HEK293T (cell line): ENCODE measurements around the gene COMTD1.

Experiments
- CTCF ChIA-PET: fragments of 350-600 bp; formaldehyde crosslinking; extraction: SDS; loops from one replicate; lab custom pipeline; 2021; ENCODE audit warnings: antibody characterized with exemption, inconsistent platforms; lab: Yijun Ruan, JAX
- POLR2A ChIA-PET: fragments of 350-600 bp; formaldehyde crosslinking; extraction: SDS; loops from one replicate; lab custom pipeline; 2020; ENCODE audit warnings: antibody characterized with exemption, inconsistent platforms; lab: Yijun Ruan, JAX
- DNase-seq: peaks from one replicate; pipeline ENCODE4 v3.0.0; 2012; ENCODE audit warnings: mixed read lengths; ENCODE audit errors: extremely low spot score
- ARNT ChIP-seq: fragments of 450-650 bp; IDR thresholded peaks from 2 replicates; pipeline ENCODE4 v1.6.1; 2017; ENCODE audit warnings: mild to moderate bottlenecking
- BHLHE40 ChIP-seq: fragments of 450-650 bp; IDR thresholded peaks from 2 replicates; pipeline ENCODE4 v1.6.1; 2016; ENCODE audit warnings: mild to moderate bottlenecking, moderate library complexity, borderline replicate concordance
- CTBP1 ChIP-seq: fragments of 450-650 bp; IDR thresholded peaks from 2 replicates; pipeline ENCODE4 v1.6.1; 2016; ENCODE audit warnings: borderline replicate concordance
- ELF4 ChIP-seq: fragments of 450-650 bp; IDR thresholded peaks from 2 replicates; pipeline ENCODE4 v1.6.1; 2017; ENCODE audit warnings: antibody characterized with exemption
- FOXA1 ChIP-seq: fragments of 450-650 bp; IDR thresholded peaks from 2 replicates; pipeline ENCODE4 v1.6.1; 2016; ENCODE audit warnings: mild to moderate bottlenecking
- FOXK2 ChIP-seq: fragments of 450-650 bp; IDR thresholded peaks from 2 replicates; pipeline ENCODE4 v1.6.1; 2016; ENCODE audit warnings: mild to moderate bottlenecking
- FOXM1 ChIP-seq: fragments of 450-650 bp; IDR thresholded peaks from 2 replicates; pipeline ENCODE4 v1.6.1; 2017; ENCODE audit warnings: mild to moderate bottlenecking, borderline replicate concordance
- HDGF ChIP-seq: fragments of 450-650 bp; IDR thresholded peaks from 2 replicates; pipeline ENCODE4 v1.6.1; 2017; ENCODE audit warnings: antibody characterized with exemption, borderline replicate concordance
- L3MBTL2 ChIP-seq: fragments of 450-650 bp; conservative IDR thresholded peaks from 2 replicates; pipeline ENCODE4 v1.6.1; 2016; ENCODE audit warnings: mild to moderate bottlenecking
- LEF1 ChIP-seq: fragments of 450-650 bp; IDR thresholded peaks from 2 replicates; pipeline ENCODE4 v1.6.1; 2017; ENCODE audit warnings: mild to moderate bottlenecking, borderline replicate concordance
- NFRKB ChIP-seq: fragments of 450-650 bp; IDR thresholded peaks from 2 replicates; pipeline ENCODE4 v1.6.1; 2016; ENCODE audit warnings: mild to moderate bottlenecking, moderate library complexity
- PKNOX1 ChIP-seq: fragments of 450-650 bp; IDR thresholded peaks from 2 replicates; pipeline ENCODE4 v1.6.1; 2016
- SP1 ChIP-seq: fragments of 450-650 bp; IDR thresholded peaks from 2 replicates; pipeline ENCODE4 v1.6.1; 2017
- SUZ12 ChIP-seq: fragments of 450-650 bp; IDR thresholded peaks from 2 replicates; pipeline ENCODE4 v1.6.1; 2016; ENCODE audit warnings: mild to moderate bottlenecking
- TARDBP ChIP-seq: fragments of 450-650 bp; IDR thresholded peaks from 2 replicates; pipeline ENCODE4 v1.6.1; 2016
- ZNF384 ChIP-seq: fragments of 450-650 bp; IDR thresholded peaks from 2 replicates; pipeline ENCODE4 v1.6.1; 2016

COMTD1 gene

GRCh38 chr10:75247797-75248196 lies 12.0 kb upstream of the COMTD1 start:
- ChIA-PET POLR2A (no interaction called here), CTCF (interaction anchor here (0.7 kb wide), 1 partner anchor 25 kb away, joined by 7 read pairs; no protein-coding TSS in a partner anchor)
- no peak for DNase-seq
- TF ChIP-seq NFRKB: no peak
- no peak for TF ChIP-seq FOXA1
- no peak for TF ChIP-seq ZNF384
- no peak for TF ChIP-seq SP1
- no peak for TF ChIP-seq CTBP1
- TF ChIP-seq ARNT: no peak
- TF ChIP-seq TARDBP: no peak
- TF ChIP-seq ELF4: no peak
- no peak for TF ChIP-seq FOXK2
- TF ChIP-seq SUZ12: no peak
- no peak for TF ChIP-seq BHLHE40
- no peak for TF ChIP-seq HDGF
- TF ChIP-seq LEF1: no peak
- no peak for TF ChIP-seq L3MBTL2
- no peak for TF ChIP-seq PKNOX1
- no peak for TF ChIP-seq FOXM1

GRCh38 chr10:75246506-75246905 lies 10.7 kb upstream of the COMTD1 start:
- TF ChIP-seq ARNT (no peak), SUZ12 (no peak), SP1 (no peak), NFRKB (no peak), PKNOX1 (no peak), FOXA1 (no peak), LEF1 (no peak), CTBP1 (no peak), ZNF384 (no peak), BHLHE40 (no peak), FOXM1 (no peak), FOXK2 (no peak), HDGF (no peak), L3MBTL2 (no peak), ELF4 (no peak), TARDBP (no peak)
- POLR2A ChIA-PET: no interaction called here
- CTCF ChIA-PET: interaction anchor here (0.6 to 1.4 kb wide), 3 partner anchors 11 to 1009 kb away, joined by 3 read pairs; partner anchors contain the start of gene COMTD1
- DNase-seq: no peak

GRCh38 chr10:75245354-75246250 lies 9.8 kb upstream of the COMTD1 start:
- no peak for DNase-seq
- ChIA-PET CTCF (interaction anchor here (1.4 kb wide), 1 partner anchor 11 kb away, joined by 3 read pairs; no protein-coding TSS in a partner anchor), POLR2A (no interaction called here)
- no peak for TF ChIP-seq FOXM1
- no peak for TF ChIP-seq NFRKB
- TF ChIP-seq SUZ12: no peak
- no peak for TF ChIP-seq PKNOX1
- TF ChIP-seq BHLHE40: no peak
- no peak for TF ChIP-seq FOXA1
- TF ChIP-seq HDGF: no peak
- TF ChIP-seq CTBP1: no peak
- TF ChIP-seq FOXK2: no peak
- TF ChIP-seq L3MBTL2: no peak
- no peak for TF ChIP-seq TARDBP
- no peak for TF ChIP-seq LEF1
- no peak for TF ChIP-seq SP1
- no peak for TF ChIP-seq ELF4

- no peak for DNase-seq
- POLR2A ChIA-PET: no interaction called here
- CTCF ChIA-PET: no interaction called here
- TF ChIP-seq ARNT (no peak), TARDBP (no peak), LEF1 (no peak), FOXM1 (no peak), L3MBTL2 (no peak), BHLHE40 (no peak), PKNOX1 (no peak), HDGF (no peak), SUZ12 (no peak), FOXK2 (no peak), FOXA1 (no peak), ELF4 (no peak), SP1 (no peak), CTBP1 (no peak), ZNF384 (no peak), NFRKB (no peak)
These were observed 9.0 kb upstream of the COMTD1 start for GRCh38 chr10:75244487-75245353.
